Heart right ventricle (tissue), 16 donors: ENCODE results near the gene SLC39A11. TPM values are rescaled to one million over a fixed set of nuclear protein-coding genes. Genes with fewer than 3 reads are reported as not detected.

Experiments used
- ATAC-seq, 8 donors: fragments of 200-7000 bp; cut with Tn5 transposase; one replicate each; pipeline ENCODE4 v1.9.1; 2020; ENCODE audit warnings: mild to moderate bottlenecking in 8 of 8, moderate library complexity in 8 of 8, moderate number of reproducible peaks in 1 of 8
- DNase-seq, 2 donors: peaks; one replicate each; pipeline ENCODE4 v3.0.0-alpha.2; 2020
- H3K27ac ChIP-seq, 10 donors: fragments of 200-600 bp; sonication (generic) in 2 of 10; one replicate each; pipeline versions ENCODE4 v1.5.0 to v1.8.0; 2020 to 2022; ENCODE audit warnings: mild to moderate bottlenecking in 3 of 10
- H3K27me3 ChIP-seq, 7 donors: fragments of 200-600 bp; one replicate each; pipeline ENCODE4 v1.8.0; 2021 to 2022; ENCODE audit warnings: mild to moderate bottlenecking in 2 of 7
- H3K36me3 ChIP-seq, 9 donors: fragments of 200-600 bp; sonication (generic) in 1 of 9; one replicate each; pipeline versions ENCODE4 v1.5.0 to v1.8.0; 2020 to 2022; ENCODE audit warnings: mild to moderate bottlenecking in 2 of 9
- H3K4me1 ChIP-seq, 9 donors: fragments of 200-600 bp; sonication (generic) in 1 of 9; one replicate each; pipeline versions ENCODE4 v1.5.0 to v1.8.0; 2020 to 2022; ENCODE audit warnings: mild to moderate bottlenecking in 4 of 9
- H3K4me3 ChIP-seq, 10 donors: fragments of 200-600 bp; sonication (generic) in 2 of 10; one replicate each; pipeline versions ENCODE4 v1.5.0 to v1.8.0; 2020 to 2022; ENCODE audit warnings: mild to moderate bottlenecking in 7 of 10, moderate library complexity in 2 of 10
- H3K9me3 ChIP-seq, 11 donors: fragments of 200-600 bp in 10 of 11; sonication (generic) in 2 of 11; one replicate each; pipeline versions ENCODE4 v1.5.0 to v1.8.0; 2013 to 2022; ENCODE audit warnings: mild to moderate bottlenecking in 2 of 11, control low read depth in 1 of 11, moderate library complexity in 1 of 11
- CTCF ChIP-seq, 9 donors: fragments of 200-600 bp; sonication (generic) in 2 of 9; IDR thresholded peaks; one replicate each; pipeline versions ENCODE4 v1.5.0 to v1.8.0; 2021 to 2022; ENCODE audit warnings: antibody characterized with exemption in 9 of 9, mild to moderate bottlenecking in 5 of 9, moderate library complexity in 1 of 9
- WGBS, 2 donors: extraction: QIAGEN DNeasy Blood & Tissue Kit; methylation state at CpG; one replicate each; pipeline ENCODE4 v1.1.7; 2013; ENCODE audit warnings: inconsistent platforms in 1 of 2; 5-methylcytosine and 5-hydroxymethylcytosine counted together
- intact Hi-C, 10 donors: fragments of 100-400 bp; cut with DNase I; formaldehyde crosslinking; loops; one replicate each; pipeline versions ENCODE4 v1.11.1 to v1.14.2; 2022
- polyA plus RNA-seq, 2 donors: library from polyadenylated mRNA; stranded (reverse); fragments of 200-250 nt; gene quantifications; one replicate each; pipeline ENCODE4 v1.2.3, GENCODE V29; 2013
- total RNA-seq, 10 donors: library from RNA; stranded (reverse); fragmentation: NEBNext Ultra II Directional in 3 of 10; extraction: Animal tissue kit (Norgen Biotek cat#: 25700) in 3 of 10; gene quantifications; one replicate each; pipeline versions ENCODE4 v1.2.1 to v1.2.4, GENCODE V29; 2021 to 2023
- donor health status: Arrhythmogenic right ventricular cardiomyopathy.
- donor health status: ischemic (EF 13 %, LVEDD 7.1; RV severe dilation, severe dysfunction).
- donor health status: healthy with polysubstance abuse.
- donor health status: DM: no; HTN: yes; CAD: no.
- donor health status: DM: no; HTN: no; CAD: no.
- donor health status: ischemic (EF 25% LVEDD 6.9; RV normal size, moderate dysfunction).
- donor health status: ischemic (EF 25% LVEDD 5.7; RV mildly dilated, moderate dysfunction).
- donor health status: healthy.
- donor health status: DM: yes; HTN: yes; CAD: no.
- donor health status: Ischemic cardiomyopathy.
- donor health status: ischemic (EF 35%, LVEDD 5.7; RV mildly dilated, moderate dysfunction).
- donor health status: nonischemic (EF 11% LVEDD 7.7; RV severe dilation, severe dysfunction).
- donor health status: DM: yes; HTN: yes; CAD: no.
- donor health status: PGD.
- donor health status: ischemic (EF 29% LVEDD 5.4; RV normal size, mild dysfunction).
- donor health status: nonischemic (EF 23%, LVEDD 6.1; RV moderate dilation, normal function).

The SLC39A11 gene
- total and polyA plus RNA-seq, 12 donors = 2.4 to 11.3 (median 6.4) TPM

GRCh38 chr17:73057196-73057595, 35.3 kb downstream of the SLC39A11 start:
- Histone ChIP-seq H3K36me3 (no peaks in the 10 kb centered on the region), H3K4me1 (peaks cover 0 to 17% (median under 1%) of the 10 kb centered on the region in 9 donors), H3K27me3 (no peaks in the 10 kb centered on the region), H3K9me3 (no peaks in the 10 kb centered on the region), H3K4me3 (no peak overlapping the region), H3K27ac (peak overlapping the region in 3 of 10 donors; percentile 17 to 21 (median 20))
- intact Hi-C loops = no loop called here
- TF ChIP-seq CTCF (IDR thresholded peaks at IDR 0.05) = no peak
- ATAC-seq (no peak), DNase-seq (no peak)
- 97% methylated on average over 5 of the region's 5 CpGs for WGBS, 2 donors

- intact Hi-C loops = no loop called here
- no peaks in the 10 kb centered on the region for H3K27me3 ChIP-seq
- ATAC-seq (no peak), DNase-seq (no peak)
- H3K4me3 ChIP-seq = no peak overlapping the region
- TF ChIP-seq CTCF (IDR thresholded peaks at IDR 0.05) = no peak
- H3K36me3 ChIP-seq = peaks cover 0 to 4% (median 0%) of the 10 kb centered on the region in 9 donors
- H3K9me3 ChIP-seq = peaks cover 0 to 5% (median 0%) of the 10 kb centered on the region in 11 donors
- H3K27ac ChIP-seq = peak overlapping the region in 1 of 10 donors; percentile 25
- WGBS, 2 donors = 92 to 93% methylated on average over 4 of the region's 4 CpGs
- peaks cover 0 to 15% (median 3%) of the 10 kb centered on the region in 9 donors for H3K4me1 ChIP-seq
Measured at GRCh38 chr17:73052923-73053322, 39.6 kb downstream of the SLC39A11 start.

GRCh38 chr17:73050797-73051196, 41.7 kb downstream of the SLC39A11 start:
- H3K36me3 ChIP-seq = peaks cover 0 to 4% (median 0%) of the 10 kb centered on the region in 9 donors
- no peaks in the 10 kb centered on the region for H3K27me3 ChIP-seq
- no peak for TF ChIP-seq CTCF (IDR thresholded peaks at IDR 0.05)
- intact Hi-C loops = no loop called here
- ATAC-seq = no peak
- 94 to 95% methylated on average over 4 of the region's 4 CpGs for WGBS, 2 donors
- H3K27ac ChIP-seq = no peak overlapping the region
- no peak overlapping the region for H3K4me3 ChIP-seq
- no peak for DNase-seq
- H3K4me1 ChIP-seq = peaks cover 0 to 8% (median 0%) of the 10 kb centered on the region in 9 donors
- H3K9me3 ChIP-seq = peaks cover 0 to 5% (median 0%) of the 10 kb centered on the region in 11 donors

GRCh38 chr17:73048170-73048569, 44.3 kb downstream of the SLC39A11 start:
- TF ChIP-seq CTCF (IDR thresholded peaks at IDR 0.05) = no peak
- H3K4me1 ChIP-seq = peaks cover 0 to 17% (median 7%) of the 10 kb centered on the region in 9 donors
- H3K4me3 ChIP-seq = no peak overlapping the region
- H3K27ac ChIP-seq = no peak overlapping the region
- H3K36me3 ChIP-seq = peaks cover 0 to 4% (median 0%) of the 10 kb centered on the region in 9 donors
- H3K27me3 ChIP-seq = no peaks in the 10 kb centered on the region
- intact Hi-C loops = no loop called here
- 94% methylated on average over 4 of the region's 4 CpGs for WGBS, 2 donors
- H3K9me3 ChIP-seq = peaks cover 0 to 5% (median 0%) of the 10 kb centered on the region in 11 donors
- ATAC-seq (no peak), DNase-seq (no peak)
